Lower lobe of right lung (tissue), 2 donors: ENCODE results near the gene AARSD1. TPM values are rescaled to one million over a fixed set of nuclear protein-coding genes. Genes with fewer than 3 reads are reported as not detected.
A peak's percentile ranks its signal among the peaks of the same experiment; 100 is the strongest.
"Not testable (repeated sequence)": the region's sequence is repeated elsewhere in the genome, so short reads cannot be mapped to it uniquely, and the experiment has no call there.

Experiments used
- ATAC-seq, 2 donors: fragments of 200-7000 bp; cut with Tn5 transposase; one replicate each; pipeline ENCODE4 v1.9.1; 2020 to 2022; ENCODE audit warnings: mild to moderate bottlenecking in 2 of 2, moderate library complexity in 2 of 2
- DNase-seq: peaks from one replicate; pipeline ENCODE4 v3.0.0-alpha.2; 2020
- H3K27ac ChIP-seq: fragments of 200-600 bp; one replicate; pipeline ENCODE4 v1.8.0; 2022
- H3K27me3 ChIP-seq: fragments of 200-600 bp; one replicate; pipeline ENCODE4 v1.8.0; 2022; ENCODE audit warnings: low read depth
- H3K36me3 ChIP-seq: fragments of 200-600 bp; one replicate; pipeline ENCODE4 v1.8.0; 2022; ENCODE audit warnings: mild to moderate bottlenecking
- H3K4me1 ChIP-seq: fragments of 200-600 bp; one replicate; pipeline ENCODE4 v1.8.0; 2022
- H3K4me3 ChIP-seq: fragments of 200-600 bp; one replicate; pipeline ENCODE4 v1.8.0; 2022; ENCODE audit warnings: mild to moderate bottlenecking
- H3K9me3 ChIP-seq: fragments of 200-600 bp; one replicate; pipeline ENCODE4 v1.8.0; 2022
- intact Hi-C: fragments of 100-400 bp; cut with DNase I; formaldehyde crosslinking; loops from one replicate; pipeline ENCODE4 v1.11.0; 2022
- total RNA-seq: library from RNA; stranded (reverse); fragmentation: NEBNext Ultra II Directional; extraction: Animal tissue kit (Norgen Biotek cat#: 25700); gene quantifications from one replicate; pipeline ENCODE4 v1.2.1, GENCODE V29; 2021
- TF ChIP-seq, protein P1 (sequence below): fragments of 200-600 bp; IDR thresholded peaks from one replicate; pipeline ENCODE4 v1.8.0; 2022; ENCODE audit warnings: antibody characterized with exemption, mild to moderate bottlenecking
- donor health status: DM: no; HTN: yes; CAD: no; lungs with severe emphysema.

Gene AARSD1
- total RNA-seq, 1 donor from 2014 or later, result 25.2 TPM

DNA sequence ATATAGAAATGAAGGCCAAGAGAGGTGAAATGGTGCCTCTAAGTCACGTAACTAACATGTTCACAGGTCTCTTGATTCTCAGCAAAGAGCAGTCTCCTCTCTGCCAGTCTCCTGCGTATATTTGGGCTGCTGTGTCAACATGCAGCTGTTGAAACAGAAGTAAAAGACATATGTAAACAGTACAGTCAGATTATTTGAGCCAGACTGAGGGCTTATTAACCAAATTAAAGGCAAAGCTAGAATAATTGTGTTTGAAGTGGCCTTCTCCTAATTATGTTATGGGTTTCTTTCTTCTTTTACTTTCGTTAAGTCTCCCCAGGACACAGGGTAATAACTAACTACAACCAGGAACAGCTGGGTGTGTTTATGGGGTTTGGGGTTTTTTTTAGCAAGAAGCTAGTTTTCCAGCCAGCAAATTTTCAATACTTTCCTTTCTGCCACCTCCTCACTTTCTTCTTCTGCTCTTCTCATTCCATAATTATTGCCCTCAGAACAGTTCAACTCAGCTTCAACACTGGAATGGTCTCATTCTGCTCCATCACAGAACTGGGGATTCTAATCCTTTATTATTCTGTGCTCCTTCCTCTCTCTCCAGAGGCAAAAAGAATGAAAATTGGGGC lies 45.2 kb downstream of the AARSD1 start:
- intact Hi-C loops, result no loop called here
- Histone ChIP-seq H3K4me3 (no peak overlapping the region), H3K4me1 (peaks cover 66% of the 10 kb centered on the region), H3K36me3 (no peaks in the 10 kb centered on the region), H3K9me3 (no peaks in the 10 kb centered on the region), H3K27me3 (no peaks in the 10 kb centered on the region), H3K27ac (peak overlapping the region; percentile 50)
- DNase-seq (no peak), ATAC-seq (peak in 1 of 2 donors; percentile 71)
- TF ChIP-seq, protein P1, sequence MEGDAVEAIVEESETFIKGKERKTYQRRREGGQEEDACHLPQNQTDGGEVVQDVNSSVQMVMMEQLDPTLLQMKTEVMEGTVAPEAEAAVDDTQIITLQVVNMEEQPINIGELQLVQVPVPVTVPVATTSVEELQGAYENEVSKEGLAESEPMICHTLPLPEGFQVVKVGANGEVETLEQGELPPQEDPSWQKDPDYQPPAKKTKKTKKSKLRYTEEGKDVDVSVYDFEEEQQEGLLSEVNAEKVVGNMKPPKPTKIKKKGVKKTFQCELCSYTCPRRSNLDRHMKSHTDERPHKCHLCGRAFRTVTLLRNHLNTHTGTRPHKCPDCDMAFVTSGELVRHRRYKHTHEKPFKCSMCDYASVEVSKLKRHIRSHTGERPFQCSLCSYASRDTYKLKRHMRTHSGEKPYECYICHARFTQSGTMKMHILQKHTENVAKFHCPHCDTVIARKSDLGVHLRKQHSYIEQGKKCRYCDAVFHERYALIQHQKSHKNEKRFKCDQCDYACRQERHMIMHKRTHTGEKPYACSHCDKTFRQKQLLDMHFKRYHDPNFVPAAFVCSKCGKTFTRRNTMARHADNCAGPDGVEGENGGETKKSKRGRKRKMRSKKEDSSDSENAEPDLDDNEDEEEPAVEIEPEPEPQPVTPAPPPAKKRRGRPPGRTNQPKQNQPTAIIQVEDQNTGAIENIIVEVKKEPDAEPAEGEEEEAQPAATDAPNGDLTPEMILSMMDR, result no peak

DNA sequence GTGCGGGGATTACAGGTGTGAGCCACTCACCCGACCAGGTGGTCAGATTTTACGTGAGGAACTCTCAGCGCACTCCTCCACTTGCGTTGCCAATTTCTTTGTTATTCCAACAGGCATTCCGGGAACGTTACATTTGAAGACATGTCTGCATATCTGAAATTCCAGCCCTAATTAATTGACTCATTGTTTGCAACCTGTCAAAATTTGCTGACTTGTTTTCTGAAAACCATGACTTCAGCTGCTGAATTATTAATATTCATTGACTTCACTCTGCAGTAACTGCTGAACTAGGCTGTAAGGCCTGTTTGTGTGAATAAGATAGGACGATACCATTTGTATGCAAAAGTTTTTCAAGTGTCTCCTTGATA lies 47.0 kb downstream of the AARSD1 start:
- no peaks in the 10 kb centered on the region for H3K9me3 ChIP-seq
- no peak for ATAC-seq
- DNase-seq, result no peak
- intact Hi-C loops, result no loop called here
- TF ChIP-seq, protein P1, result no peak
- peaks cover 51% of the 10 kb centered on the region for H3K4me1 ChIP-seq
- H3K27ac ChIP-seq, result no peak overlapping the region
- H3K4me3 ChIP-seq, result no peak overlapping the region
- no peaks in the 10 kb centered on the region for H3K36me3 ChIP-seq
- no peaks in the 10 kb centered on the region for H3K27me3 ChIP-seq

DNA sequence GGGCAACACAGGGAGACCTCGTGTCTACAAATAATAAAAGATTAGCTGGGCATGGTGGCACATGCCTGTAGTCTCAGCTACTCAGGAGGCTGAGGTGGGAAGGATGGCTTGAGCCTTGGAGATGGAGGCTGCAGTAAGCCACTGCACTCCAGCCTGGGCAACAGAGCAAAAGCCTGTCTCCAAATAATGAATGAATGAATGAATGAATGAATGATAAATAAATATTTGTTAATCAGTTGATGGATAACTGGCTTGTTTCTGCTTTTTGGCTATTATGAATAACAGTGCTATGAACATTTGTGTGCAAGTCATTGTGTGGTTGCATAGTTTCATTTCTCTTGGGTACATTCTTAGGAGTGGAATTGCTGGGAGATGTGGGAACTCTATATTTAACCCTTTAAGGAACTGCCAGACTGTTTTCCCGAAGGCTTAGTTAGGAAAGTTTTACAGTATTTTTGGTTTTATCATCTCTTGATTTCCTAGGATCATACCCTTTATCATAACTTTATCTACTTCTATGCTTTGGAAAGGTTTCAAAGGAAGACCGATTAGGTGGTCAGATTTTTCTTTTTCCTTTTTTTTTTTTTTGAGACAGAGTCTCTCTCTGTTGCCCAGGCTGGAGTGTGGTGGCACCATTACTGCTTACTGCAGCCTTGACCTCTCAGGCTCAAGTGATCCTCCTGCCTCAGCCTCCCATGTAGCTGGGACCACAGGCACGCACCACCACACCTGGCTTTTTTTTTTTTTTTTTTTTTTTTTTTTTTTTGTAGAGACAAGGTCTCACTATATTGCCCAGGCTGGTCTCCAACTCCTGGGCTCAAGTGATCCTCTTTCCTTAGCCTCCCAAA lies 47.6 kb downstream of the AARSD1 start:
- H3K27me3 ChIP-seq, H3K36me3 ChIP-seq, DNase-seq, ATAC-seq, H3K4me3 ChIP-seq, intact Hi-C loops, H3K27ac ChIP-seq, H3K9me3 ChIP-seq: not testable (repeated sequence)
- peaks cover 45% of the 10 kb centered on the region for H3K4me1 ChIP-seq

DNA sequence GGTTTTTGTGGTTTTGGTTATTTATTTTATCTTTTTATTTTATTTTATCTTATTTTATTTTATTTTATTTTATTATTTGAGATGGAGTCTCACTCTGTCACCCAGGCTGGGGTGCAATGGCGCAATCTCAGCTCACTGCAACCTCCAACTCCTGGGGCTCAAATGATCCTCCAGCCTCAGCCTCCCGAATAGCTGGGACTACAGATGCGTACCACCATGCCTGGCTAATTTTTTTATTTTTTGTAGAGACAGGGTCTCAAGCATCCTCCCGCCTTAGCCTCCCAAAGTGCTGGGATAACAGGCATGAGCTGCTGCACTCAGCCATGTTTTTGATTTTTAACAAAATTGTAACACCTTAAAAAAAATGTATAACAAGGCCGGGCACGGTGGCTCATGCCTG lies 49.0 kb downstream of the AARSD1 start:
- DNase-seq, H3K27ac ChIP-seq, H3K9me3 ChIP-seq, H3K27me3 ChIP-seq, ATAC-seq, H3K4me3 ChIP-seq, intact Hi-C loops, H3K36me3 ChIP-seq: not testable (repeated sequence)
- H3K4me1 ChIP-seq, result peaks cover 32% of the 10 kb centered on the region

DNA sequence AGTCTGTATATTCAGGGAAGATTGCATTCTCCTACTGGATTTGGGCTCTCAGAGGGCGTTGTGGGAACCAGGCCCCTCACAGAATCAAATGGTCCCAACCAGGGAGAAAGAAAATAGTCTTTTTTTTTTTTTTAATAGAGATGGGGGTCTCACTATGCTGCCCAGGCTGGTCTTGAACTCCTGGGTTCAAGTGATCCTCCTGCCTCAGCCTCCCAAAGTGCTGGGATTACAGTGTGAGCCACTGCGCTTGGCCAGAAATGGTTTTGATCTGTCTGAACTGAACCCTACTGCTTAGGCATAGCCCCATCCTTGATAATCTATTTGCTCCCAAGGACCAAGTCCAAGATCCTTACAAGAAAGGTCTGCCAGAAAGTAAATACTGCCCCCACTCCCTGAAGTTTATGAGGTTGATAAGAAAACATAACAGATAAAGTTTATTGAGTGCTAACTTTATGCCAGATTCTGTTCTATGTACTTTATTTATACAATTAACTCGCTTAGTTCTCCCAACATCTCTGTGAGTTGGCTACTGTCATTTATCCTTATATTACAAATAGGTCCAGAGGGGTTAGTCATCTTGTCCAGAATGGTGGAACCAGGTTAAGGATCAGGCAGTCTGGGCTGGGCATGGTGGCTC lies 50.2 kb downstream of the AARSD1 start:
- H3K27ac ChIP-seq, result no peak overlapping the region
- ATAC-seq (no peak), DNase-seq (no peak)
- H3K4me1 ChIP-seq, result peaks cover 20% of the 10 kb centered on the region
- no peaks in the 10 kb centered on the region for H3K36me3 ChIP-seq
- no peaks in the 10 kb centered on the region for H3K27me3 ChIP-seq
- TF ChIP-seq, protein P1, result no peak
- intact Hi-C loops, result no loop called here
- no peak overlapping the region for H3K4me3 ChIP-seq
- H3K9me3 ChIP-seq, result no peaks in the 10 kb centered on the region

DNA sequence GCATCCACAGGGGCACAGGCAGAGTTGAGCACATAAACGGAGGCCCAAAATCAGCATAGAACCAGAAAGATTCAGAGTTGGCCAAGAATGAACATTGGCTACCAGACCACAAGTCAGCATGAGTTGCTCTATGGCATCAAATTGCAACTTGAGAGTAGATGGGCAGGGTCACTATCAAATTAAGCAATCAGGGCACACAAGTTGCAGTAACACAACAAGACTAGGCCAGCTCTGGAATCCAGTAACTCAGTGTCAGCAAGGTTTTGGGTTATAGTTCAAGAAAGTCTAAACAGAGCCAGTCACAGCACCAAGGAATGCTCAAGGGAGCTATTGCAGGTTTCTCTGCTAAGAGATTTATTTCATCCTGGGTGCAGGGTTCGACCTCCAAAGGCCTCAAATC lies 50.7 kb downstream of the AARSD1 start:
- Histone ChIP-seq H3K4me3 (no peak overlapping the region), H3K27me3 (no peaks in the 10 kb centered on the region), H3K4me1 (peaks cover 14% of the 10 kb centered on the region), H3K36me3 (no peaks in the 10 kb centered on the region), H3K9me3 (no peaks in the 10 kb centered on the region), H3K27ac (no peak overlapping the region)
- ATAC-seq (no peak), DNase-seq (no peak)
- TF ChIP-seq, protein P1, result no peak
- intact Hi-C loops, result no loop called here
